ENCODE results near the gene SIPA1.

Gene SIPA1

DNA sequence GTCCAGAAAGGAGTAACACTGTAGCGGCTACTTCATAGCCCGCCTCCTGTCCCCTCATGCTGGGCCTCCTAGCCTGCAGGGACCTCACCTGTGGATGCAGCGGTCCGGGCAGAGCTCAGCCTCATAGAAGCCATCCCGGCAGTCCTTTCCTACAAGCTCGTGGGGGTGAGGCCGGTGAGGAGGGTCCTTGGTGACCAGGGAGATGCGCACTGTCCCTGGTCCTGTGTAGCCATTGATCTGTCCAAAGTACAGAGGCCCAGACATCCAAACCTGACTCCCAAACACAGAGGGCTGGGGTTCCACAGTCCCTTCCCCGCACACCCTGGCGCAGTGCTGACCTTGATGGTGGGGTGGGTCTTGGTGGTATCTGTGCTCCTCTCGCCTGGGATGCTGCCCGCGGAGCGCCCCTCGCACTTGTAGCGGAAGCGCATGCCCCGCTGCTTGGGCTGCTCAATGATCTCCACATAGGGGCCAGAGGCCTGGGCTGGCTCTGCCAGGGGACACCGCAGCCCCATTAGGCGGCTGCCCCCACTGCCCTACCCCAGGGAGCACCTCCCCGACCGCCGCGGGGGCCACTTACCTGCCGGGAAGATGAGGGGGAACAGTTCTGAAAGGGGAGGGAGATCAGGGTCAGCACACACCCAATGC is 23.8 kb downstream of the SIPA1 start:
- DNase-seq (ENCODE audit: low read depth, low spot score) = no peak
- H3K4me3 ChIP-seq (ENCODE audit: low read depth, low read length) = peak overlapping the region; percentile 72
- TF ChIP-seq, protein P1, sequence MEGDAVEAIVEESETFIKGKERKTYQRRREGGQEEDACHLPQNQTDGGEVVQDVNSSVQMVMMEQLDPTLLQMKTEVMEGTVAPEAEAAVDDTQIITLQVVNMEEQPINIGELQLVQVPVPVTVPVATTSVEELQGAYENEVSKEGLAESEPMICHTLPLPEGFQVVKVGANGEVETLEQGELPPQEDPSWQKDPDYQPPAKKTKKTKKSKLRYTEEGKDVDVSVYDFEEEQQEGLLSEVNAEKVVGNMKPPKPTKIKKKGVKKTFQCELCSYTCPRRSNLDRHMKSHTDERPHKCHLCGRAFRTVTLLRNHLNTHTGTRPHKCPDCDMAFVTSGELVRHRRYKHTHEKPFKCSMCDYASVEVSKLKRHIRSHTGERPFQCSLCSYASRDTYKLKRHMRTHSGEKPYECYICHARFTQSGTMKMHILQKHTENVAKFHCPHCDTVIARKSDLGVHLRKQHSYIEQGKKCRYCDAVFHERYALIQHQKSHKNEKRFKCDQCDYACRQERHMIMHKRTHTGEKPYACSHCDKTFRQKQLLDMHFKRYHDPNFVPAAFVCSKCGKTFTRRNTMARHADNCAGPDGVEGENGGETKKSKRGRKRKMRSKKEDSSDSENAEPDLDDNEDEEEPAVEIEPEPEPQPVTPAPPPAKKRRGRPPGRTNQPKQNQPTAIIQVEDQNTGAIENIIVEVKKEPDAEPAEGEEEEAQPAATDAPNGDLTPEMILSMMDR (IDR thresholded peaks at IDR 0.05; ENCODE audit: low read depth, low read length) = no peak
- in situ Hi-C loops (cut with HindIII; ENCODE audit: low sequenced_read_pairs) = no loop called here

DNA sequence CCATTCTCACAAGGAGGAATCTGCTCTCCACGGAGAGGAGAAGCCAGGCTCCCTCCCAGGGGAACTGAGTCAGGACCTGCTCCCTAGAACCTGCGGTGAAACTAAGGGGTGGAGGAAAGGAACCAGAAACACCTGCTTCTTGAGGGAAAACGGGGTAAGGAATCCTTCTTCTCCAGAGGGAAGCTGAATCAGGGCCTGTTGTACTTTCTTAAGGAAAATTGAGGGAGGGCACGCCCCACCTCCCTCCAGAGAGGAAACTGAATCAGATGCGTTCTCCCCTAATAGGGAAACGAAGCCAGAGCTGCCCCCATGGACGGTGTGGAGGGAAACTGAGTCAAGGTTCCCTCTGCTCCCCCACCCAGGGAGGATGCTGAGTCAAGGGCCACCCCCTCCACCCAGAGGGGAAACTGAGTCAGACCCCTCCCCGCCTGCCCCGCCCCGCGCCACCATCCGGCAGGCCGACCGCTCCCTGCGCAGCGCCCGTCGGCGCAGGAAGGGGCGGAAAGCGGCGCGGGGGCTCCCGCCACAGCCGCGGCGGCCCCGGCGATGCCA is 24.4 kb downstream of the SIPA1 start:
- DNase-seq (ENCODE audit: low read depth, low spot score) = no peak
- peak overlapping the region; percentile 72 for H3K4me3 ChIP-seq (ENCODE audit: low read depth, low read length)
- TF ChIP-seq, protein P1 (IDR thresholded peaks at IDR 0.05; ENCODE audit: low read depth, low read length) = no peak
- in situ Hi-C loops (cut with HindIII; ENCODE audit: low sequenced_read_pairs) = no loop called here

DNA sequence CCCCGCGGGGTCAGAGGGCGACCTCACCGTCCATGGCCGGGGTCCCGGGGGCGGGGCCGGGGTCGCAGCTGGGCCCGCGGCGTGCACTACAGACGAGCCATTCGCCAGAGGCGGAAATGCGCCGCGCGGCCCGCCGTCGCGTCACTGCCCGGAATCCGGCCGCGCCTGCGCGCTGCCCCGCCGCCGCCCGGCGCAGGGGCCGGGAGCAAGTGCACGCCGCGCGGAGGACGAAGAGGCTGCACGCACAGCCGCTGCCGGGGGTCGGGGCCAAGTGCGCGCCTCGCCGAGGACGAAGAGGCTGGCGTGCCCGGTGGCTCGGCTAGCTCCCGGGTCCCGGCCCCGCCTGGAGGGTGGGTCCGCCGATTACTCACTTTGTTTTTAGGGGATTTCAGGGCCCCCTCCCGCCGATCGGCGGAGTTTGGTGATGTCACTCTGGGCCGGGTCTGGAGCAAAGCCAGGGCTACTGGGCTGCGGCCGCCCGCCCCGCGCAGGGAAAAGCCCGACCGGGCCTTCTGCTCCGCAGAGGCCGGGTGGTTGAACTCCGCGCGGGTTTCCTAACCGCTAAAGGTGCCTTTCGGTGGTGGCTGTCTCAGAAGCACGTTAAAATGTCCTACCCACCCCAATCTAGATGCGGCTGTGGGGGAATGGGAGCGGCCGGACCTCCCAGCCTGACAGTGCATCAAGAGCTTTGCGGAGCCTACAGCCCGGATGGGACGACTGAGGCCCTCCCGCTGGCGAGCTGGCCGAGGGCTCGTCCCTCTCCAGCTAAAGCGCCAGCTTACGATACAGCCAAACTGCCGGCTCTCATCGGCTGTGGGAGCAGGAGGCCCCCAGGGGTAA is 25.1 kb downstream of the SIPA1 start, which contains the start of gene RELA:
Gene RELA, minus strand, starts transcription at position 118 of the 840 bp plus-strand sequence. Its CDS starts 84 bp downstream, at position 34.
- H3K4me3 ChIP-seq (ENCODE audit: low read depth, low read length) = peak within 1 kb of the TSS; percentile 72
- peak; percentile 96 for DNase-seq (ENCODE audit: low read depth, low spot score)
- TF ChIP-seq, protein P1 (IDR thresholded peaks at IDR 0.05; ENCODE audit: low read depth, low read length) = no peak
- in situ Hi-C loops (cut with HindIII; ENCODE audit: low sequenced_read_pairs) = no loop called here

DNA sequence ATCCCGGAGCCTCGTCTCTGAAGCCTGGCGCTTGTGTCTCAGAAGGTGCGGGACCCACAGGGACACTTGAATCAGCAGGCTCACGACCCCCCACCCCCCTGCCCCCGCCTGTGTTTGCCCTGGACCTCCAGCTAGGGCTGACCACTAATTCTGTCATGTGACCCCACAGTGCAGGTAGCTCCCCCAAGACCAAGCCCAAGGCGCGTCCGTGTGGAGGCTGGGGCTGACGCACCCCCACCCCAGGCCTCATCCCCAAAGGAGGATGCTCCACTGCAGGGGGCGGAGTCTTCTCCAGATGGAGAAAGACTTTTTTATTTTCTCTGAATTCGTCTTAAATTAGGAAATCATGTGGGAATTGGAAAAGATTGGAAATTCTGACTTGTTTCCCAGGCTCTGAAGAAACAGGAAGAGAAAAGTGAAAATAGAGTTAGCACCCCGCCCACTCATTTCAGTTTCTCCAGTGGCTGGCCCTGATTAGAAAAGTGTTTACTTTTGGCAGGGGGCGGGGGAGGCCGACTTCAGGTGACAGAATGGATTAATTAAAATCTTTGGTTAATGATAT is 25.8 kb downstream of the SIPA1 start:
- in situ Hi-C loops (cut with HindIII; ENCODE audit: low sequenced_read_pairs) = no loop called here
- DNase-seq (ENCODE audit: low read depth, low spot score) = no peak
- TF ChIP-seq, protein P1 (IDR thresholded peaks at IDR 0.05; ENCODE audit: low read depth, low read length) = no peak
- peak overlapping the region; percentile 72 for H3K4me3 ChIP-seq (ENCODE audit: low read depth, low read length)

DNA sequence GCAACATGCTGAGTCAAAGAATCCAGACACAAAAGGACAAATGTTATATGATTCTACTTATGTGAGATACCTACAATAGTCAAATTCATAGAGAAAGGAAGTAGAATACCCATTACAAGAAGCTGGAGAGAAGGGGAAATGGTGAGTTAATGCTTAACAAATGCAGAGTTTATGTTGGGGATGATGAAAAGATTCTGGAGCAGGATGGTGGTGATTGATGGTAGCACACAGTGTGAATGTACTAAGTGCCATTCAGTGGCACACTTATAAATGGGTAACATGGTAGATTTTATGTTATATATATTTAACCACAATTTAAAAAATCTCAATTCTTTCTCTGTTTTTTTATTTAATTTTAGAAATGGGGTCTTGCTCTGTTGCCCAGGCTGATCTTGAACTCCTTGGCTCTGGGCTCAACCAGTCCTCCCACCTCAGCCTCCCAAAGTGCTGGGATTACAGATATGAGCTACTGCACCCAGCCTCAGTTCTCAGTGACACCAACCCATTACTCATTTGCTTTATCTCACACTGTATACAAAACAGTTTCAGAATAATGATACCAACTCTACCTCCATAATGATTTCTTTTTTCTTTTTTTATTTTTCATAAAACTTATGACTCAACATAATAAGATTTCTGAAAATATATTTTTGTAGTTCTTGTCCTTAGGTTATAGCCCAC is 34.4 kb downstream of the SIPA1 start:
- TF ChIP-seq, protein P1 (IDR thresholded peaks at IDR 0.05; ENCODE audit: low read depth, low read length) = no peak
- H3K4me3 ChIP-seq (ENCODE audit: low read depth, low read length) = no peak overlapping the region
- in situ Hi-C loops (cut with HindIII; ENCODE audit: low sequenced_read_pairs) = no loop called here
- no peak for DNase-seq (ENCODE audit: low read depth, low spot score)

DNA sequence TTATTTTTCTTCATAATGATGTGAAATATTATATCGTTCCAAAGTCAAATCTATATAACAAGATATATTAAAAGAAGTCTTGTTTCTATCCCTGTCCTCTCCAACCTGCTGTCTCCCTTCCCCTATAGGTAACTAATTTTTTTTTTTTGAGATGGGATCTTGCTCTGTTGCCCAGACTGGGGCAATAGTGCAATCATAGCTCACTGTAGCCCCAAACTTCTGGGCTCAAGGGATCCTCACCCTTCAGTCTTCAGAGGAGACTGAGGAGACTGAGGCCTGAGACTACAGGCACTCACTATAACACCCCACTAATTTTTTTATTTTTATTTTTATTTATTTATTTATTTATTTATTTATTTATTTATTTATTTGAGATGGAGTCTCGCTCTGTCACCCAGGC is 35.1 kb downstream of the SIPA1 start:
- TF ChIP-seq, protein P1 (IDR thresholded peaks at IDR 0.05; ENCODE audit: low read depth, low read length) = no peak
- no peak overlapping the region for H3K4me3 ChIP-seq (ENCODE audit: low read depth, low read length)
- in situ Hi-C loops (cut with HindIII; ENCODE audit: low sequenced_read_pairs) = no loop called here
- DNase-seq (ENCODE audit: low read depth, low spot score) = no peak
